OCI-LY7 (cell line): Measurements from ENCODE around the gene CUBN. TPM values are rescaled to one million over a fixed set of nuclear protein-coding genes. Genes with fewer than 3 reads are reported as not detected.

Experiments used
- BruUV-seq: library from RNA; stranded (reverse); fragments of 400-500 nt; replicated peaks from 2 replicates; lab custom pipeline; 2021; lab: Mats Ljungman, UMichigan
- CTCF ChIA-PET: fragments of 300-600 bp; sonication (Branson Sonifier 250); formaldehyde crosslinking; loops from one replicate; lab custom pipeline; 2022; ENCODE audit warnings: antibody characterized with exemption; ENCODE audit not compliant: unreplicated experiment; lab: Charles Lee
- POLR2A ChIA-PET: fragments of 300-600 bp; sonication (Branson Sonifier 250); formaldehyde crosslinking; loops from one replicate; lab custom pipeline; 2022; ENCODE audit warnings: antibody characterized with exemption; lab: Charles Lee
- DNase-seq: peaks from one replicate; pipeline ENCODE4 v3.0.0-alpha.2; 2015; ENCODE audit warnings: low spot score
- H2AFZ ChIP-seq: fragments of 200-600 bp; sonication (generic), shearing (Covaris generic); 2 replicates; pipeline ENCODE4 v1.6.1; 2014; ENCODE audit warnings: mild to moderate bottlenecking, antibody characterized with exemption, low read length, moderate library complexity
- H3K27ac ChIP-seq: fragments of 200-600 bp; sonication (generic); 2 replicates; pipeline ENCODE4 v1.5.1; 2014; ENCODE audit warnings: mixed run types, low read depth, mild to moderate bottlenecking, moderate library complexity, low read length, inconsistent platforms; ENCODE audit not compliant: poor library complexity, severe bottlenecking
- H3K36me3 ChIP-seq: fragments of 200-600 bp; sonication (generic); 2 replicates; pipeline ENCODE4 v1.6.1; 2014; ENCODE audit warnings: mild to moderate bottlenecking, antibody characterized with exemption, low read length, moderate library complexity, mixed read lengths; ENCODE audit not compliant: insufficient read depth
- H3K4me1 ChIP-seq: fragments of 200-600 bp; sonication (generic); 2 replicates; pipeline ENCODE4 v1.5.1; 2014; ENCODE audit warnings: mild to moderate bottlenecking, low read length; ENCODE audit not compliant: insufficient read depth, poor library complexity, severe bottlenecking
- H3K4me2 ChIP-seq: fragments of 200-600 bp; sonication (generic); 2 replicates; pipeline ENCODE4 v1.6.1; 2014; ENCODE audit warnings: mild to moderate bottlenecking, low read length
- H3K4me3 ChIP-seq: fragments of 200-600 bp; sonication (generic); 2 replicates; pipeline ENCODE4 v1.5.1; 2014; ENCODE audit warnings: mild to moderate bottlenecking, low read depth, low read length; ENCODE audit not compliant: poor library complexity, severe bottlenecking
- H3K79me2 ChIP-seq: fragments of 200-600 bp; sonication (generic); 2 replicates; pipeline ENCODE4 v1.6.1; 2016; ENCODE audit warnings: low read depth, mild to moderate bottlenecking, low read length, moderate library complexity, mixed read lengths; ENCODE audit not compliant: insufficient read depth
- H3K9me2 ChIP-seq: fragments of 200-600 bp; sonication (generic); 2 replicates; pipeline ENCODE4 v1.6.1; 2016; ENCODE audit warnings: mild to moderate bottlenecking, low read length, mixed read lengths; ENCODE audit not compliant: insufficient read depth
- H3K9me3 ChIP-seq: fragments of 200-600 bp; sonication (generic); 2 replicates; pipeline ENCODE4 v1.6.1; 2014; ENCODE audit warnings: mild to moderate bottlenecking, mixed run types, low read length, mixed read lengths
- H4K20me1 ChIP-seq: fragments of 200-600 bp; sonication (generic); 2 replicates; pipeline ENCODE4 v1.6.1; 2014; ENCODE audit warnings: mild to moderate bottlenecking, antibody characterized with exemption, low read length, moderate library complexity, mixed read lengths; ENCODE audit not compliant: insufficient read depth
- CTCF ChIP-seq: fragments of 200-600 bp; sonication (generic); conservative IDR thresholded peaks from 2 replicates; pipeline ENCODE4 v1.5.1; 2014; ENCODE audit warnings: mild to moderate bottlenecking, antibody characterized with exemption, low read length, moderate library complexity, mixed read lengths
- EZH2phosphoT487 ChIP-seq: fragments of 200-600 bp; sonication (generic); IDR thresholded peaks from 2 replicates; pipeline ENCODE4 v1.6.1; 2018; ENCODE audit warnings: low read depth, borderline replicate concordance, mild to moderate bottlenecking, mixed run types, antibody characterized with exemption, low read length, moderate library complexity, mixed read lengths
- intact Hi-C: fragments of 100-400 bp; cut with micrococcal nuclease; formaldehyde crosslinking; loops from one replicate; pipeline ENCODE4 v1.10.0; 2022; ENCODE audit not compliant: unreplicated experiment
- total RNA-seq, 2 experiments: library from RNA; depleted of rRNA in 1 of 2; stranded (reverse); fragments of >200 nt in 1 of 2; shearing (Covaris generic) in 1 of 2; gene quantifications; 2 replicates each; pipeline ENCODE4 v1.2.3, GENCODE V29; 2014 to 2022

The CUBN gene
- total RNA-seq, 2 experiments from 2014 or later, result 0.13 to 0.25 TPM

- ChIA-PET POLR2A (no interaction called here), CTCF (no interaction called here)
- BruUV-seq, result no TSS peak
- Histone ChIP-seq H3K9me3 (no peaks in the 10 kb centered on the region), H3K4me3 (no peak overlapping the region), H3K79me2 (no peaks in the 10 kb centered on the region), H3K27ac (no peak overlapping the region), H4K20me1 (no peaks in the 10 kb centered on the region), H3K4me1 (no peaks in the 10 kb centered on the region), H3K4me2 (no peak overlapping the region), H3K36me3 (no peaks in the 10 kb centered on the region), H2AFZ (no peak overlapping the region), H3K9me2 (no peaks in the 10 kb centered on the region)
- intact Hi-C loops, result no loop called here
- DNase-seq, result no peak
- TF ChIP-seq CTCF (no peak), EZH2phosphoT487 (no peak)
Observed at GRCh38 chr10:16967866-16968415, 161.7 kb downstream of the CUBN start.

- intact Hi-C loops, result no loop called here
- no peak overlapping the region for H3K4me2 ChIP-seq
- TF ChIP-seq CTCF (no peak), EZH2phosphoT487 (no peak)
Observed at GRCh38 chr10:16966991-16967865, 162.4 kb downstream of the CUBN start.

More at GRCh38 chr10:16966991-16967865, 162.4 kb downstream of the CUBN start:
- H4K20me1 ChIP-seq, result no peaks in the 10 kb centered on the region
- ChIA-PET POLR2A (no interaction called here), CTCF (no interaction called here)
- no peaks in the 10 kb centered on the region for H3K79me2 ChIP-seq
- H3K27ac ChIP-seq, result no peak overlapping the region
- no peak overlapping the region for H2AFZ ChIP-seq
- no peaks in the 10 kb centered on the region for H3K9me2 ChIP-seq
- no peaks in the 10 kb centered on the region for H3K36me3 ChIP-seq
- H3K9me3 ChIP-seq, result no peaks in the 10 kb centered on the region
- DNase-seq, result no peak
- BruUV-seq, result no TSS peak
- H3K4me3 ChIP-seq, result no peak overlapping the region
- H3K4me1 ChIP-seq, result no peaks in the 10 kb centered on the region
